GM21529 (cell line): ENCODE measurements around the gene TMEM52B.

Experiments used
- ATAC-seq: cut with Tn5 transposase; IDR thresholded peaks from one replicate; pipeline ENCODE4 v1.9.1; 2021; ENCODE audit not compliant: unreplicated experiment

TMEM52B gene

DNA sequence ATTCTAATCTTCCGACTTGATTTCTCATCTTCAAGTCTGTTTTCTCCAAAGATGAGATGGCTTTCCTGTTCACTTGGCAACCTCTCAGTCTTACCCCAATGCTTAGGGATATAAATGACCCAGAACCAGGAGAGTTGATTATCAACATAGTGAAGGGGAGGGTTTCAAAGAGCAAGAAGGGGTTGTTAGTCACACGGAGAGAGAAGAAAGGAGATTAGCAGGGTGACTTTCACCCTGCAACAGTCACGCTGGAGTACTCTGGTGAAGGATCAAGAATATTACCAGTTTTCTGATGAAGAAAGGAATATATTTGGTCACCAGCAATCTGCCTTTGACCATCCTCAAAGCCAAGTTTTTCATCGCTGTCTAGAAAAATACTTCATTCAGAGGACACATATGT lies at the start of gene TMEM52B:
Gene TMEM52B (plus strand): TSS at position 212 of the 400 bp plus-strand sequence. CDS start 543 bp downstream, outside the sequence.
- ATAC-seq = no peak

DNA sequence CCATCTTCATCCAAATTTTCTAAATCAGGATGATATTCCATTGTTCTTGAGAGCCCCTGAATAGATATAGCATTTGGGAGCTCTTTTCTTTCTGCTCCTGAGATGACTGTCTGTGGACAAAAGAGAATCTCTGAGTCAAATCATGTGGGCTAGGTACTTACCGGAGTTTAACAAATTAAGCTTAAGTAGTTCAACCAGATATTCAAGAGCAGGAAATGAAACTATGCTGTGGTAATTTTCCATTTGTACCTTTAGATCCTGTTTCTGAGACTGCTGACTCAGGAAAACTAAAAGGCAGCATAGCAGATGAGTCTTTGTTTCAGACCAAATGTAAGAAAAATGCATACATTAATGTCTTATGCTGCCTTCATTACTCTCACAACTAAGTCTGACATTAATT lies 48.8 kb upstream of the TMEM52B start, which contains the start of gene CLEC7A:
Gene CLEC7A (minus strand): TSS at position 158 of the 400 bp plus-strand sequence. CDS start 117 bp downstream, at position 41.
- ATAC-seq = peak; percentile 94

DNA sequence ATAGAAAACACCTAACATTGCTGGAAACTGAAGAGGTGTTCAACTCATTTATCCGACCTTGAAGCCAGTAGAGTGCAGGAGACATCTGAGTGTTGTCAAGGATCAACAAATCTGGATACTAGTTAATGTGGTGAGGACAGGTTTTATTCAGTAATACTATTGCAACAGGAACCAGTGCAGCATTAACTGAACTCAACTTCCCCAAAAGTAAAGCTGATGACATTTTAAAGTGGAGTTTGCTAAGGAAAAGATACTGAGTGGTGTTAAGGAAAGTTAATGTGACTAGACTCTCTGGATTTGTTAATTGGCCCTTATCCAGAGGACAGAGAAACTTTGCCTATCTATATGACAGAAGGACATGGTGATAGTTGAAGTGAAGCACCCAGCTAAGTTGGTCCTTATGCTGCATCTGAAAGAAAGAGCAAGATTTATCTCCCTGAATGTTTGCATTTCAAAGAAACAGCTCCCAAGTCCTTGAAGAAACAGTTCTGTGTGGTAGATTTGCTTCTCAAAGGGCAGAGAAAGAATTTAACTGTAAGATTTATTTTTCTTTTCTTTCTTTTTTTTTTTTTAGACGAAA lies 47.6 kb upstream of the TMEM52B start:
- no peak for ATAC-seq

DNA sequence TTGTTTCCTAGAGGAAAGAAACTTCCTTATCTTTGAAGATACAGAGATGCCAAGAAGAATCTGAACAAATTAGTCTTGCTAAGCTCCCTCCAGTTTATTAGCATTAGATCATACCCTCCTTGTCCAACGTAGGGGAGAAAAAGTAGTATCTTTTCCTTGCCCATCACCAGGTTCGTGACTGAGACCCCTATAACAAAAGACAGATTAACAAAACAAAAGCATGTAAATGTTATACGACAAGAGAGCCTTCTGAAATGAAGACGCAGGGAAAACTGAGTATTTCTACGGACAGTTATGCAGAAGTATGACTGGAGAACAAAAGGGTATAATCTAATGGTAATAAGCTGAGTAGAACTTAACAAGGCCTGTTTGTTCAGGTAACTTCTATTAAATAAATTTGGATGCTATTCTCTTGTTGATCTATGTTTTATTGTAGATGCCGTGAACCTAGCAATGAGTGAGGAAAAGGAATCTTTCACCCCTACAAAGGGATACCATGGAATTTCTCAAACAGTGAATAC lies 45.9 kb upstream of the TMEM52B start:
- no peak for ATAC-seq

DNA sequence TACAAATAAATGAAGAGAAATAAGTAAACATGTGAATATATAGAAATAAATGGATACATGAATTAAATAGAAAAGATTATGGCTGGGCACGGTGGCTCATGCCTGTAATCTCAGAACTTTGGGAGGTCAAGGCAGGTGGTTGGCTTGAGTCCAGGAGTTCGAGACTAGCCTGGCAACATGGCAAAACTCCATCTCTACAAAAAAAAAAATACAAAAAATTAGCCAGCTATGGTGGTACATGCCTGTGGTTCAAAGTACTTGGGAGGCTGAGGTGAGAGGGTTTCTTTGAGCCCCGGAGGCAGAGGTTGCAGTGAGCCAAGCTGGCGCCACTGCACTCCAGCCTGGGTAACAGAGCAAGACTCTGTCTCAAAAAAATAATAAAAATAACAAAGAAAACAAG lies 43.7 kb upstream of the TMEM52B start:
- no peak for ATAC-seq

DNA sequence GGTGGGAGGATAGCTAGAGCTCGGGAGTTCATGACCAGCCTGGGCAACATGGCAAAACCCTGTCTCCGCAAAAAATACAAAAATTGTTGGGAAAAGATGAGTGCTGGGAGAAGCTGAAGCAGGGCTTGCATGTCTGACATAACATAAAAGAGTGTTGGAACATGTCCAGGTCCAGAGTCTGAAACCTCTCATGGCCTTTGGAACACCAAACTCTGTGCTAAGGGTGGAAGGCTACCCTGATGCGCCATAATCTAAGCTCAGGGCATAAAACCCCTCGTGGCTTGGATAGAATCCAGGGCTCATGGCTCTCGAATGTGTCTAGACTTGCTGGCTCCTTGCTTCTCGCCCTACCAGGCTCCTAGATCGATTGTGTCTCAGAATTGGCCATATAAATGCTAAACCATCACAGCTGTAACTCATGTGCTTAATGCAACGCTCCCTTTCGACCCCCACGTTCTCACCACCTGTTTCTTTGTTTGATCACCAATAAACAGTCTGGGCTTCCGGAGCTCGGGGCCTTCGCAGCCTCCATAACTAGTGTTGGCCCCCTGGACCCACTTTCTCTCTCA lies 42.1 kb upstream of the TMEM52B start:
- no peak for ATAC-seq

DNA sequence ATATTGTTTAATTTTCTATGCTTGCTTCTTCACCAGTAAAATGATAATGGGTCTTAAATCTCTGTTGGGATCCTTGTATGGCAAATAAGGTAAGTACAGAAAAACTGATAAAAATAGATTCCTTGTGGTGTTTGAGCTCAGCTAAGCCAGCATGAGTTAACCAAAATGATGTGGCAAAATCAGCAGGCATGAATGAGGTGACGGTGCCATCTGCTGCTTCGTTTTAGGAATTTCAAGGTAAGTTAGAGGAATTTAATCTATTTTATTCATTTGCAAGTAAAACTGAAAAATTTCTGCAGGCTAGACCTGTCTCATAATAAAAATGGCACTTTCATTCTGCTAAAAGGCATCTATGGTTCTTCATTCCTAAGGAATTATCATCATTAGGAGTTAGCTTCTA lies 38.8 kb upstream of the TMEM52B start:
- no peak for ATAC-seq

DNA sequence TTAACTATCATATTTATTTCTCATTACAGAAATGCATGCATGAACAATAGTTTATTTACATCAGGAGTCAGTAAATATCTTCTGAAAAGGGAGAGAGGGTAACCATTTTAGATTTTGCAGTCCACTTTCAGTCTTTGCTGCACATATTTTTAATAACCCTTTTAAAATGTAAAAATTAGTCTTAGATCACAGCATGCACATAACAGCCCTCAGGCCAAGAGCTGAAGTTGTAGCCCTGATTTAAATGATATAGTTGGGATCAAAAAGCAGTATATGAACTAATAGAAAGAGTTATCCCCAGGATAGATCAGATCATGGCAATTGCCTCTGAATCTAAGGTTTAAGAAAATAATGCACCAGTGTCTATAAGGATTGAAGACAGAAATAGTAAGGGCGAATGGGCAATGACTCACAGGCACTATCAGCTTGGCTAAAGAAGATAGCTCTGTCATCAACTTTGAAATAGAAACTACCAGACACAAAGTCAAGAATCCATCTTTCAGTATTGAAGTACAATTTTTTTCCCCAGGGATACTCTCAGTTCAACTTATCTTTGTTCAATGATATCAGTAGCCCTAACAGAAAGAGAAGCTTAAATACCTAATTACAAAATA lies 35.7 kb upstream of the TMEM52B start:
- no peak for ATAC-seq

DNA sequence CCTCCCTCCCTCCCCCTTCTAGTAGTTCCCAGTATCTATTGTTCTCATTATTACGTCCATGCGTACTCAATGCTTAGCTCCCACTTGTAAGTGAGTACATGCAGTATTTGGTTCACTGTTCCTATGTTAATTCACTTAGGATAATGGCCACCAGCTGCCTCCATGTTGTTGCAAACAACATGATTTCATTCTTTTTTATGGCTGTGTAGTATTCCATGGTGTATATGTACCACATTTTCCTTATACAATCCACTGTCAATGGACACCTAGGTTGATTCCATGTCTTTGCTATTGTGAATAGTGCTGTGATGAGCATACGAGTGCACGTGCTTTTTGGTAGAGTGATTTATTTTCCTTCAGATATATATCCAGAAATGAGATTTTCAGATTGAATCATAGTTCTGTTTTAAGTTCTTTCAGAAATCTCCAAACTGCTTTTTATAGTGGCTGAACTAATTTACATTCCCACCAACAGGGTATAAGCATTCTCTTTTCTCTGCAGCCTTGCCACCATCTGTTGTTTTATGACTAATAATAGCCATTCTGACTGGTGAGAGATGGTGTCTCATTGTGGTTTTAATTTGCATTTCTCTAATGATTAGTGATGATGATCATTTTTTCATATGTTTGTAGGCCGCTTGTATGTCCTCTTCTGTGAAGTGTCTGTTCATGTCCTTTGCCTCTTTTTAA lies 31.0 kb upstream of the TMEM52B start:
- ATAC-seq = peak; percentile 72

DNA sequence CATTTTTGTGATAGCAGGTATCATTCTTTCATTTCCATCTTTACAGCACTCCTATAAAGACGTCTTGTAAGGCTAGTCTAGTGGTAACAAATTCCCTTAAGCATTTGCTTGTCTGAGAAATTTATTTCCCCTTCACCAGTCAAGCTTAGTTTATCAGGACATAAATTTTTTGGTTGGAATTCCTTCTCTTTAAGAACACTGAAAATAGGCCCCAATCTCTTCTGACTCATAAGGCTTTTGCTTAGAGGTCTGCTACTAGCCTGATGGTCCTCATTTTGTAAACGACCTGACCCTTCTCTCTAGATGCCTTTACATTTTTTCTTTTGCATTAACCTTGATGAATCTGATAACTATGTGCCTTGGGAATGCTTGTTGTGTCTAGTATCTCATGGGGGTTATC lies 27.2 kb upstream of the TMEM52B start:
- no peak for ATAC-seq

DNA sequence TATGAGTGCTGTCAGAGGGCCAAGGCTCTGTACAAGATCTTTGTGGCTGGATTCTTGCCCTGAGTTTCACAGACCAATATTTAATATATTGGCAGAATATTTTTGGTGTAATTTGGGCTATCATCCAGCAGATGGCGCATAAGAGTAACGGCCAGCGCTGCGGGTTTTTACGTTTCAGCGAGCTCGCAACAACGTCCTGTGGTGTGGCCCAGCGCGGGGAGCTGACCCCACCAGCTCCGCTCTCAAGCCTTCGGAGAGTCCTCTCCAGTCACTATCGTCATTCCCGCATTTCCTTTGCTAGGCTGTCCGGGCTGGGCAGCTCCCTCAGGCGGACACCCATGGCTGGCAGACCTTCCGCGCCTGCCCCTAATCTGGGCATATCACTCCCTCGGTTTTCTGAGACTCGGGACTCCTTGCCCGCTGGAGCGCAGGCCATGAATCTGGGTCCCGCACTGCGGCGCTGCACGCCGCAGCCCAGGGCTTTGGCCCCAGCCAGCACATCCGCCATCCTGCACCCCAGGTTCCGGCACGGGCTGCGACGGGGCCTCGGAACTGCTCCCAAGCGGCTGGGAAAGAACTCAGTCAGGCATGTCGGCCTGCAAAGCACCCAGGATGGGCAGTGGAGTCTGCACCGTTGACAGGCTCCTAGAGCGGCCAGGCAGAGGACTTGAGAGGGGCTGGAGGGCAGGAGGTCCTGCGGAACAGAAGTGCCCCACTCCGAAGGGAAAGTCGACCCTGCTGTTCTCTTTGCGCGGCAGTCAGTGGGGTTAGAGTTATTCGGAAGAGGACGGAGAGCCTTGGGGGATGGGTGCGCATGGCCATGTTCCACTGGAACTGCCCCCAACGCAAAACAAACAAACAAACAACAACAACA lies 25.3 kb upstream of the TMEM52B start:
- peak; percentile 62 for ATAC-seq

DNA sequence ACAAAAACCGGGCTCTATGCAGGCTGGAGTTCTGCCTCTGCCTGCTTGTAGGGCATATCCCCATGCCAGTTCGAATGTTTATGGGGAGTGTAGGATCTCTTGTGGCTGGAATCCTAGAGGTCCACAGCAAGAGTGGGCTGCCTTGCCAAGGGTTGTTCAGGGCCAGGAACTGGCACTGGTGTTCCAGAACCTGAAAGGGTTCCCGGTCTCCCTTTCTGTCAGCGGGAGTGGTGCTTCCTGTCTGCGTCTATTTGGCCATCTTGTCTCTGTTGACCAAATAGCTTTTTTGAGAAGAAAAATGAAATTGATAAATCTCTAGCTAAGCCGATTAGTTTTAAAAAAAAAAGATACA lies 24.7 kb upstream of the TMEM52B start:
- ATAC-seq = no peak

DNA sequence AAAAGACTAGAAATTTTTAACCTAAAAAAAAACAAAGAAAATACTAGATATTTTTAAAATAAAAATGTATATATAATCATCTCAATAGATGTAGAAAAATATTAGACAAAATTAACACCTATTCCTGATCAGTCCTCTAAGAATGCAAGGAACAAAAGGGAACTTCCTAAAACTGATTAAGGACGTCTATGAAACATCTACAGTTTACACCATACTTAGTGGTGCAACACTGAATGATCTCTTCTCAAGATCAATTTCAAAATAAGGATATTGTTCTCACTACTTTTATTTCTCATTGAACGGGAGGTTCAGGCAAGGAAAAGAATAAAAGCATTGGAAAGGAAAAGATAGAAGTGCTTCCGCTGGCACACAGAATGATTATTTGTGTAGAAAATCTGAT lies 22.9 kb upstream of the TMEM52B start:
- no peak for ATAC-seq

DNA sequence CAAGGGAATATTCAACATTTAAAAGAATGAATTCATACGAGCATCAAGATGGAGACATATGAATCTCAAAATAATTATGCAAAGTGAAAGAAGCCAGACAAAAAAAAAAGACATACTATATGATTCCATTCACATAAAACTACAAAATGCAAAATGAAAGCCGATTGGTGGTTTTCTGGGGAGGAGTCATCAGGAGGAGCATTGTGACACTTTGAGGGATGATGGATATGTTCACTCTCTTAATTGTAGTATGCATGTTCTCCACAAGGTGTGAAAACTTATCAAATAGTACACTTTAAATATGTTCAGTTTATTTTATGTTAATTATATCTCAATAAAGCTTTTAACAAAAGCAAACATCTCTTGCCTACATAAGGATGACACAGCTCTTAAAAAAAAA lies 20.4 kb upstream of the TMEM52B start:
- no peak for ATAC-seq

DNA sequence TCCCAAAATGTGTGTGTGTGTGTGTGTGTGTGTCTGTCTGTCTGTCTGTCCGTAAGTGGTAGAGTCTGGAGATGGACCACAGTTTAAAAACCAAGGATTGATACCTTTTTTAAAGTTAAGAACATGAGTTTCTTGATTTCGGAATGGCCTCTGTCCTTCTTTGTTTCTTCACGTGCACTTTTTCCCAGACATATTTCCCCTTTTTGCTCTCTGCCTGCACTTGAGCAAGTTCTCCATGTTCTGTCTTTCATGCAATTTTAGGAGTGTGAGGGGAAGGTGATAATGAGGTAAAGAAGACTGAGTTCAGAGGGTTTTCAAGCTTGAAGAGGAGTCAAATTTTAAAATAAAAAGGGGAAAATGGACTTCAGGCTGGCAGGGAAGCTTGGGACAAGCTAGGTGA lies 19.6 kb upstream of the TMEM52B start:
- no peak for ATAC-seq

DNA sequence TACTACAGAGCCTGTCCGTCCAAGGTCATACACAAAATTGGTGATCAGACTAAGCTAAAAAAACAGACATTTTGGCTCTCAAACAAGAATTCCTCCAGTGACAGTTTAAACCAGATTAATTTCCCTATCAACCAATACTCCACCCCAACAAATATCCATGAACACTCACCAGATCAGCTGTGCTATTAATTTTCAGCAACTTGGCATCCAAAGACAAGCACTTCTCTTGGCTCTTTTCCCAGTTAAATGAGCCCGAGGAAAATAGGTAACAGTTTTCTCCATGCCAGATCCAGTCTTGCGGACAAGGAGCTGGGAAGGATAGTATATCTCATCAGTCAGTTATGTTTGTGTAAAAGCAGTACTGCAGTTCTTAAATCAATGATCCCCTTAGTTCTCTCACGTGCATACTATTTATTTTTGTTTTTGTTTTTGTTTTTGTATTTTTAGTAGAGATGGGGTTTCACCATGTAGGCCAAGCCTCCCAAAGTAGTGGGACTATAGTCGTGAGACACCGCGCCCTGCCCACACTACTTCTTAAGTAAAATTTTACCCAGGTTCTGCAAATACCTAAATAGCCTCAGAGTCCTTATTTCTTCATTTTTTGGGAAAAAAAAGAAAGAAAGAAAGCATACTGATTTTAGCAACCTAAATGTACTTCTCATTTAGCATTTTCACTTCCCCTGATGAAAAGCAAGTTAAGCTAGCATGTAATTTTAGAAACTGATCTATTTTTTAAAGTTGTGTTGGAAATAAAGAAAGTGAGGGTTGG lies 18.0 kb upstream of the TMEM52B start:
- no peak for ATAC-seq

DNA sequence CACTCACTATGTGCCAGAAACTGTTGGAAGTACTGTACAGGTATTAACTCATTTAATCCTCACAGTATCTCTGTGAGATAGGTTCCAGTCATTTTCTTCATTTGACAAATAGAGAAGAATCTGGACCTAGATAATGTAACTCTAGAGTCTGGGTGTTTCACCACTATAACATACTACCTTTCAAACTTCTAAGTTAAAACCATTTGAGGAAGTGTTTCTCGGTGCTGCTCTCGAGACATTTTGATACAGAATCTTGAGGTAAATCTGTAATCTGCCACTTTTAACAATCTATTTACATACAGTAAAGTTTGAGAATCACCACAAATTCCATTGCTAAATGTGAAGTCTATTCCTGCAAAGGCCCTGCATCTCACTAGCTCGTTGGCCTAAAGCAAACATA lies 15.7 kb upstream of the TMEM52B start:
- ATAC-seq = no peak

DNA sequence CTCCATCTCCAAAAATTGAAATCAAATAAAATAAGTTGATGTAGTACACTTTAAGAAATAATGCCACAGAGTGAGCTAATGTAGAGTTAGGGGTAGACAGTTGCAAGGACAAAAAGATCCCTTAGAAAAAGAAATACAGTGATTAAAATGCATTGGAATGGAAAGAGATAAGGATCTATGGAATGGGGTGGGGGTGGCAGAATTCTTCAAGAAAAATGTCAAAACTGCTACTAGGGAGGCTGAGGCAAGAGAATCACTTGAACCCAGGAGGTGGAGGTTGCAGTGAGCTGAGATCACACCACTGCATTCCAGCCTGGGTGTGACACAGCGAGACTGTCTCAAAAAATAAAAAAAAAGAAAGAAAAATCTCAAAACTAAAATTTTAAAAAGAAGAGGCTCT lies 13.4 kb upstream of the TMEM52B start:
- ATAC-seq = no peak

DNA sequence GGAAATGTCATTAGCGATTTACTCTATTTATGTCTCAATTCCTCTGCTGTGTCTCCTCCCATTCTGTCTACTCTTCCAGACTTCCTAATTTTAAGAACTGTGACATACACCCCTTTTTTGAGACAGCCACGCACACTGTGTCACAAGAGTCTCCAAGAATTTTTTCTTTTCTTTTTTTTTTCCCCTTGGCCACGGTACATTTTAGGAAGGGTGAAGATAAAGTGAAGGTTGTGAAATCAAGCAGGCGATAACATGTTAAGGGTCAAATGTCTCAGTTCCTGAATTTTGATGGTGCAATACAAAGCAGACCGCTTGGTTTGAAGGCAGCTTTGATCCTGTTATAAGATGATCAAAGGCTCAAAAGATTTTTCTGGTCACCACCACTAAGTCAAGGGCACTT lies 11.2 kb upstream of the TMEM52B start:
- ATAC-seq = no peak

DNA sequence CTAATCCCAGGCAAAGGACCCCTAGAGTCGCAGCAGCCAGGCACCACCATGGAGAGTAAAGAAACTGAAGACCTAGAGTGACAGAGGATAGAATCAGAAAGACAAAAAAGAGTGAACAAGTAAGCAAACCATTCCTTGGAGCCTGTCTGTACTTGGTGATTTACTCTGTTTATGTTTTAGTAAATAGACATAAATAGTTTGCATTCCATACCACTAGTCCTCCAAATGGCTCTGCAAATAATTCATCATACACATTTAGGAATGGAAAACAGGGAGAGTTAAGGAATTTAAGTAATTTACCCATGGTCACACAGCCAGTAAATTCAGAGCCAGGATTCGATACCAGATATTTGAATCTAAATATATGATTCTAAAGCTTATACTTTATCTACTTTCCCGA lies 9.7 kb upstream of the TMEM52B start:
- ATAC-seq = no peak
